NOMO-1 treated with DMSO at 0.1 percent for 48 hours (cell line): ENCODE results near the gene NUP153.
"Not testable (repeated sequence)": the region's sequence is repeated elsewhere in the genome, so short reads cannot be mapped to it uniquely, and the experiment has no call there.

Experiments used
- DNase-seq: peaks from one replicate; lab custom pipeline; 2025; ENCODE audit not compliant: unreplicated experiment; lab: John Stamatoyannopoulos, UW

Gene NUP153

DNA sequence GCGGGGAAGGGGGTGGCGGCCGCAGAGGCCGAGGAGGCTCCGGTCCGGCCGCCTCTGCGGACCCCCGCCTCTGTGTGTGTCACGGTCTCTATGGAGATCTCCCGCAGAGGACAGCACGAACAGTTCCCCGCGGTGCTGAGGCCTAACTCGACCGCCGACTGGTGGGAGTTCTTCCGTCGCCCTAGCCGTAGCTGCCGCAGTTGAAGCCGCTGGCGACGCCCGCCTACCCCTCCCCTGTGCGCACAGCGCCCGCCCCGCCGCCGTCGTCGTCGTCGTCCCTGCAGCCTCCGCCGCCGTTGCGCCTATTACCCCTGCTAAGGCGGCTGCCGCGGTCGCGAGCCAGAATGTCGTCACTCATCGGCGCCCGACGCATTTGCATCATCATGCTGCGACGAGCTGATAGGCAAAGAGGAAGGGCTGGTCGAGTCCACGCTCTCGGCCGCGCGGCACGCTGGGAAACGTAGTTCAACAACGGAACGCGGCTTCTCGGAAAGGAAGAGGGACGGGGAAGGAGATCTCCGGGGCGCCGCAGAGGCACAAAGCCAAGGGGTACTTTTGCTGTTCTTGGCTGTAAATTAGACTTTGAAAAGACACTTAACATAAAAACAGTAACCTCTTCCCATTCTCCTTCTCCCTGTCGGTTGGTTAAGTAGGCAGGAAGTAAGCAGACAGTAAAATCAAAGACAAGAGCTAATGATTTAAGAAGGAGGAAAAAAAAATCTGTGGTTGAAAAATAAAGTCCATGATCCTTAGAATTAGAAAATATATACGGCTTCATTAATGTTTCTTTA lies at the start of gene NUP153:
Gene NUP153, minus strand, starts transcription at position 346 of the 791 bp plus-strand sequence. CDS start 538 bp downstream, outside the sequence.
- DNase-seq: peak; percentile 95

DNA sequence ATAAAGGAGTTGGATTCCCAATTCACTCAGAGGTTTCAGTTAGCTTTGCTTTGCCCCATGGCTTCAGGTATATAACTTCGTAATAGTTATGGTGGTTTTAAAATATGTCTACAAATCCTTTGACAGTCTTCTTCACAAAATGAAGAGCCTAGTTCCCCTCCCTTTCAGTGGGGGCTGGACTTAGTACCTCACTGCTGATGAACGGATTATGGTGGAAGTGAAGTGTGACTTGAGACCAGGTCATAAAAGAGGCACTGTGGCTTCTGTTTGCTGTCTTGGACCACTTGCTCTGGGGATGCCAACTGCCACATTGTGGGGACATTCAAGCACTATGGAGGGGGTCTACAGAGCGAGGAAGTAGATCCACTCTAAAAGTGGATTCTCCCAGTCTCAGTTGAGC lies 47.5 kb upstream of the NUP153 start:
- no peak for DNase-seq

DNA sequence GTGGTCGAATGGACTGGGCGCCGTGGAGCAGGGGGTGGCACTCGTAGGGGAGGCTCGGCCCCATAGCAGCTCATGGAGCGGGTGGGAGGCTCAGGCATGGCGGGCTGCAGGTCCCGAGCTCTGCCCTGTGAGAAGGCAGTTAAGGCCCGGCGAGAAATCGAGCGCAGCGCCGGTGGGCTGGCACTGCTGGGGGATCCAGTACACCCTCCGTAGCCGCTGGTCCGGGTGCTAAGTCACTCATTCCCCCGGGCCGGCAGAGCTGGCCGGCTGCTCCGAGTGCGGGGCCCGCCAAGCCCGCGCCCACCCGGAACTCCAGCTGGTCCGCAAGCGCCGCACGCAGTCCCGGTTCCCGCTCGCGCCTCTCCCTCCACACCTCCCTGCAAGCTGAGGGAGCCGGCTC lies 38.6 kb upstream of the NUP153 start:
- DNase-seq: not testable (repeated sequence)

DNA sequence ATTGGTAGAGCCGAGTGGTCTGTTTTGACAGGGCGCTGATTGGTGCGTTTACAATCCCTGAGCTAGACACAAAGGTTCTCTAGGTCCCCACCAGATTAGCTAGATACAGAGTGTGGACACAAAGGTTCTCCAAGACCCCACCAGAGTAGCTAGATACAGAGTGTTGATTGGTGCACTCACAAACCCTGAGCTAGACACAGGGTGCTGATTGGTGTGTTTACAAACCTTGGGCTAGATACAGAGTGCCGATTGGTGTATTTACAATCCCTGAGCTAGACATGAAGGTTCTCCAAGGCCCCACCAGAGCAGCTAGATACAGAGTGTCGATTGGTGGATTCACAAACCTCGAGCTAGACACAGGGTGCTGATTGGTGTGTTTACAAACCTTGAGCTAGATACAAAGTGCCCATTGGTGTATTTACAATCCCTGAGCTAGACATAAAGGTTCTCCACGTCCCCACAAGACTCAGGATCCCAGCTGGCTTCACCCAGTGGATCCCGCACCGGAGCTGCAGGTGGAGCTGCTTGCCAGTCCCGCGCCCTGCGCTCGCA lies 38.1 kb upstream of the NUP153 start:
- DNase-seq: not testable (repeated sequence)

DNA sequence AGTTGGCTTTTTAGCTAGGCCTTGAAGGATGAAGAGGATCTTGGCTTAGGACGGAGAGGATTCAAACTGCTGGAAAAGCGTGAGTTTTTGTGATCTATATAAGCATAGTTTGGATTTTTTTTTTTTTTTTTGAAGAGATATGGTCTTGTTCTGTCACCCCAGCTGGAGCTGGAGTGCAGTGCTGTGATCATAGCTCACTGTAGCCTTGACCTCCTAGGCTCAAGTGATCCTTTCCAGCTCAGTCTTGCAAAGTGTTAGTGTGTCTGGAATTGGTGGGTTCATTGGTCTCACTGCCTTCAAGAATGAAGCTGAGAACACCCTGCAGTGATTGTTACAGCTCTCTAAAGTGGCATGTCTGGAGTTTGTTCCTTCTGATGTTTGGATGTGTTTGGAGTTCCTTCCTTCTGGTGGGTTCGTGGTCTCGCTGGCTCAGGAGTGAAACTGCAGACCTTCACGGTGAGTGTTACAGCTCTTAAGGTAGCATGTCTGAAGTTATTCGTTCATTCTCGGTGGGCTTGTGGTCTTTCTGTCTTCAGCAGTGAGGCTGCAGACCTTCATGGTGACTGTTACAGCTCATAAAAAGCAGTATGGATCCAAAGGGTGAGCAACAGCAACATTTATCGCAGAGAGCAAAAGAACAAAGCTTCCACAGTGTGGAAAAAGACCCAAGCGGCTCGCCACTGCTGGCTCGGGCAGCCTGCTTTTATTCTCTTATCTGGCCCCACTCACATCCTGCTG lies 37.5 kb upstream of the NUP153 start:
- no peak for DNase-seq

DNA sequence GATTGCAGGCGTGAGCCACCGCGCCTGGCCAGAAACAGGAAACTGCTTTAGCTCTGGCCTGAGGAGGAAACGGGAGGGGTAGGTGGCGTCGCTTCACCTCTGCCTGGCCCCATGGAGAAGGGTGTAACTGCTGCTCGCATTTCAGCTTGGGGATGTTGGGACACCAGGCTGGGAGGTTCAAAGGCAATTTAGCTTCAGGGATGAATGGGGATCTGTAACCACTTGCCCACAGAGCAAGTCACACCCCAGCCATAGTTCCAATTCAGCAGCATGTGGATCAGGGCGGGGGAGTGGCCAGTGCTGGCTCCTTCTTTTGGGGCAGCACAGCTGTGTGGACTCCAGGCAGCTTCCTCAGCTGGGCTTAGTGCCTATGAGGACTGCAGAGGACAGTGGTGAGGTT lies 34.8 kb upstream of the NUP153 start:
- no peak for DNase-seq

DNA sequence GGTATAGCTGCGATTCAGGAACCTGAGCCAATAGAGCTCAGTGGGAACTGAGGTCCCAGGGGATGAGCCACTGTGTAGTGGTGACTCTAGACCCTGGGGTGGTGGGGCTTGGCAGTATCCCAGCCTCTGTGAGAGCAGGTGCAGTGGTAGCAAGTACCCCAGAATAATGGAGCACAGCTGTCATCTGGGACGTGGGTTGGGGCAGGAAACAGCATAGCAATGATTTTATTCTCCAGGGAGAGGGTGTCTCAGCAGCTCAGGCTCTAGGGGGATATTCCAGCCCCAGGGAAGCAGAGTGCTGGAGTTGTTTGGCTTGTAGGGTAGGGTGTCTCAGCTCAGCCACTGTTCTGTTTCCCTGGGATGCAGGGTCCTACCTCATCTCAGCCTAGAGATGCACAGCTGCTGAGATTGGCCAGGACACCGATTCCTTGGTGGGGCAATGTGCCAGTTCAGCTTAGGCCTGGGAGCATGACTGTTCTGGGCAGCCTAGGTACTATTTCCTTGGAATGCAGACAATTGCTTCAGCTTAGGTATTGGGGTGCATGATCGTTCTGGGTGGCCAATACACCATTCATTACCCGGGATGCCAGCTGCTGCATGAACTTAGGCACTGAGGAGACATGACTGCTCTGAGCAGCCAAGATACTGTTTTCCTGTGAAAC lies 34.0 kb upstream of the NUP153 start:
- DNase-seq: no peak

DNA sequence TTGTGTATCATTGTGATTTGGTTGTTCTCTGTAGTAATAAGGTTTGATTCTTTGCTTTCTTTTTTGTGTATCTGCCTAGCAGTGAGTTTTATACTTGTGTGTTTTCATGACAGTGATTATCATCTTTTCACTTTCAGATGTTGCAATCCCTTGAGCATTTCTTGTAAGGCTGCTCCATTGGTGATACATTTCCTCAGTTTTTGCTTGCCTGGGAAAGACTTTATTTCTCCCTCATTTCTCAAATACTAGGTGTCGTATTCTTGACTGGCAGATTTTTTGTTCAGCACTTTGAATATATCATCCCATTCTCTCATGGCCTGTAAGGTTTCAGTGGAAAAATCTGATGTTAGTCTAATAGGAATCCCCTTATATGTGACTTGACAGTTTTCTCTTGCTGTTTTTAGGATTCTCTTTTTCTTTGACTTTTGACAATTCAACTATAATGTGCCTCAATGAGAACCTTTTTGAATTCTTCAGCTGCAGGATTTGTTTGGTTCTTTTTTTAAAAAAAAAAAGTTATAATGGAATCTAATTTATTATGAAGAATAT lies 31.1 kb upstream of the NUP153 start:
- DNase-seq: no peak

DNA sequence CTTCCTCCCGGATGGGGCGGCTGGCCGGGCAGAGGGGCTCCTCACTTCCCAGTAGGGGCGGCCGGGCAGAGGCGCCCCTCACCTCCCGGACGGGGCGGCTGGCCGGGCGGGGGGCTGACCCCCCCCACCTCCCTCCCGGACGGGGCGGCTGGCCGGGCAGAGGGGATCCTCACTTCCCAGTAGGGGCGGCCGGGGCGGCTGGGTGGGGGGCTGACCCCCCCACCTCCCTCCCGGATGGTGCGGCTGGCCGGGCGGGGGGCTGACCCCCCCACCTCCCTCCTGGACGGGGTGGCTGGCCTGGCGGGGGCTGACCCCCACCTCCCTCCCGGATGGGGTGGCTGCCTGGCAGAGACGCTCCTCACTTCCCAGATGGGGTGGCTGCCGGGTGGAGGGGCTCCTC lies 28.6 kb upstream of the NUP153 start:
- DNase-seq: not testable (repeated sequence)

DNA sequence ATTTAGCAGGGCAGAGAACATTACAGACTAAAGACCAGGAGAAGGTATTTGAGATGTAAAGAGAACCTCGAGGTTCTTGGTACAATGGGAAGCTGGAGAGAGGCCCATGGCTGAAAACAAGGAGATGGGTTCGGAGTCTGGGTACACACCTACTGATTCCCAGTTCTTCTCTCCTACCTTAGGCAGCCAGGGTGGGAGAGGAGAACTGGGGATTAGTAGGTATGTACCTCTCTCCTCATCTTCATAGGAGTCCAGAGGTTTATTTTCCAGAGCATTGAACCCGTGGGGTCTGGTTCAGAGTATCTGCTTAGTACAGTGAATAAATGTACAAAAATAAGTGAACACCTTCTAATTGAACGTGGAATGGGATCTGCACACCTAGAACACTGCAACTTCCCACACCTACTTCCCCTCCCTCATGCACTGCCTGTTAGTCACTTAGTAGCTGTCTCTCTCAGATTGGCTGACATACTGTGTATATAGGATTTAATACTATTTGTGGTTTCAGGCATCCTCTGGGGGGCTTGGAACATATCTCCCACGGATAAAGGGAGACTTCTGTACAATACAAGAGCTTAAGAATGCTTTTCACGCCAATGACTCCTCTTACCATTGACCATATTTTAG lies 23.5 kb upstream of the NUP153 start:
- DNase-seq: no peak

DNA sequence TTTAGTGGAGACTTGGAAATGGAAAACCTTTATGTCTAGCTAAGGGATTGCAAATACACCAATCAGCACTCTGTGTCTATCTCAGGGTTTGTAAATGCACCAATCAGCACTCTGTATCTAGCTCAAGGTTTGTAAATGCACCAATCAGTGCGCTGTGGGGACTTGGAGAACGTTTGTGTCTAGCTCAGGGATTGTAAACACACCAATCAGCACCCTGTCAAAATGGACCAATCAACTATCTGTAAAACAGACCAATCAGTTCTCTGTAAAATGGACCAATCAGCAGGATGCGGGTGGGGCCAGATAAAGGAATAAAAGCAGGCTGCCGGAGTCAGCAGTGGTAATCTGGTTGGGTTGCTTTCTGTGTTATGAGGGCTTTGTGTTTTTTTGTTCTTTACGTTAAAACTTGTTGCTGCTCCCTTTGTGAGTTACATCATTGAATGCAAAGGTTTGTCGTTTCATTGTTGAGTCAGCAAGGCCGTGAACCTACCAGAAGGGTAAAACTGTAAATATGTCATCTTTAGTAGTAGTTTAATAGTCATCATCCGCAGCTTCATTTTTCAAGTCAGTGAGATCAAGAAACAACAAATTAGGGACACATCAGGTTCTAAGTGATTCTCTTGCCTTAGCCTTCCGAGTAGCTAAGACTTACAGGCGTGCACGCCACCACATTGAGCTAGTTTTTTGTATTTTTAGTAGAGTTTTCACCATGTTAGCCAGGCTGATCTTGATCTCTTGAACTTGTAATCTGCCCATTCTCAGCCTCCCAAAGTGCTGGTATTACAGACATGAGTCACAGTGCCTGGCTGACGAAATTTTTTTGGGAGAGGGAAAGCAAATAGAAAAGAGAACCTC lies 22.7 kb upstream of the NUP153 start:
- no peak for DNase-seq

DNA sequence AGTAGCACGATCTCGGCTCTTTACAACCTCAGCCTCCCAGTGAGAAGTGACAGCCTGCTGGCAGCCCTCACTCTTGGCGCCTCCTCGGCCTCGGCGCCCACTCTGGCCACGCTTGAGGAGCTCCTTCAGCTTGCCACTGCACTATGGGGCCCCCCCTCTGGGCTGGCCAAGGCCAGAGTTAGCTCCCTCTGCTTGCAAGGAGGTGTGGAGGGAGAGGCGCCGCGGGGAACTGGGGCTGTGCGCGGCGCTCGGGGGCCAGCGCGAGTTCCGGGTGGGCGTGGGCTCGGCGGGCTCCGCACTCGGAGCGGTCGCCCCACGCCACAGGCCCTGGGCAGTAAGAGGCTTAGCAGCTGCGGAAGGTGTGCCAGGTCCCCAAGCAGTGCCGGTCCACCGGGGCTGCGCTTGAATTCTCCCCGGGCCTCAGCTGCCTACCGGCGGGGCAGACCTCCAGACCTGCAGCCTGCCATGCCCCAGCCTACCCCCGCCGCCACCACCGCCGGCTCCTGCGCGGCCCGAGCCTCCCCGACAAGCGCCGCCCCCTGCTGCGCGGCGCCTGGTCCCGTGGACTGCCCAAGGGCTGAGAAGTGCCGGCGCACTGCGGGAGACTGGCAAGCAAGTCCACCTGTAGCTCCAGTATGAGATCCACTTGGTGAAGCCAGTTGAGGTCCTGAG lies 22.0 kb upstream of the NUP153 start:
- no peak for DNase-seq

DNA sequence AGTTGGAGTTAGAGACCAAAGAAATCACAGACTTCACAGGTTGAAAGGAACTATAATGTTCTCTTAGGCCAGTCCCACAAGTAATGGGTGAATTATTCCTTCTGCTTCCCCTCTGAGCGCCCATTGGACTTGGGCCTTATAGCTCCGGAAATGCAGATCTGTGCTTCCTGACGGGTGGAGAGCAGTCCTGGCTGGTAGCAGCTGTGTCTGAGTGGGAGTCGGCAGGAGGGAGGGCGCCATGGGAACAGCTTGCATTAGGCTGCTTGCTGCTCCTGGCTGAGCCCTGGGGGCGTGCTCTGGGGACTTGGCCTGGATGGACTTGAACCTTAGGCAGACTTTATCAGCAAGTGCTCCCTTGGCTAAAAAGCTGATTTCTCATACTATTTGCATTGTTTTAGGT lies 18.4 kb upstream of the NUP153 start:
- no peak for DNase-seq

DNA sequence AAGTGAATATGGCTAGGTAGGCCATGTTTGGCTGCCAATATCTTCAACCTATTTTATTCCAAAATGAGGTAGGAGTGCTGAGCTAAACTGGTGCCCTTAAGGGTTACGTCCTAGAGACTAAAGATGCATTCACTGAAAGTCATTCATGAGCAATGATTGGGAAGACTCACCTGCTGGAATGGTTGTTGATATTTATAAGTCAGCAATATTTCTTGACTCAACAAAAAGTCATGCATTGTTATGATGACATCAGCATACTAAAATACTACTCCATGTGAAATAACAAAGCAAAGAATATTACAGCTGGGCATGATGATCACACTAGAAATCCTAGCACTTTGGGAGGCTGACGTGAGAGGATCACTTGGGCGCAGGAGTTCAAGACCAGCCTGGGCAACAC lies 17.6 kb upstream of the NUP153 start:
- DNase-seq: no peak

DNA sequence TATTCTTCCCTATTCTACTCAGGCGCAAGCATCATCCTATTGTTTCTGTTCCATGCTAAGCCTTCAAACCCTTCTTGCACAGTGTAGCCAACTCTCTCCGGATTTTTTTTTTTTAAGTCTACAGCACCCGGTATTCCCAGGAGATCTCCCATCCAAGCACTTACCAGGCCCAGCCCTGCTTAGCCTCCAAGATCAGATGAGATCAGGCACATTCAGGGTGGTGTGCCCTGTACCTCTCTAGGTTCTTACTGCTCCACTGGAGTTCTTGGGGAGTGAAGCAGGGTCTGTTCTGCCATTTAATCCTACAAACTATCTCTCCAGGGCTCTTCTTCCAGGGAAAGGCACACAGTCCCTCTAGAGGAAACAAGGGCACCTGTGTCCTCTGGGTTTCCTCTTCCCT lies 14.9 kb upstream of the NUP153 start:
- DNase-seq: no peak

DNA sequence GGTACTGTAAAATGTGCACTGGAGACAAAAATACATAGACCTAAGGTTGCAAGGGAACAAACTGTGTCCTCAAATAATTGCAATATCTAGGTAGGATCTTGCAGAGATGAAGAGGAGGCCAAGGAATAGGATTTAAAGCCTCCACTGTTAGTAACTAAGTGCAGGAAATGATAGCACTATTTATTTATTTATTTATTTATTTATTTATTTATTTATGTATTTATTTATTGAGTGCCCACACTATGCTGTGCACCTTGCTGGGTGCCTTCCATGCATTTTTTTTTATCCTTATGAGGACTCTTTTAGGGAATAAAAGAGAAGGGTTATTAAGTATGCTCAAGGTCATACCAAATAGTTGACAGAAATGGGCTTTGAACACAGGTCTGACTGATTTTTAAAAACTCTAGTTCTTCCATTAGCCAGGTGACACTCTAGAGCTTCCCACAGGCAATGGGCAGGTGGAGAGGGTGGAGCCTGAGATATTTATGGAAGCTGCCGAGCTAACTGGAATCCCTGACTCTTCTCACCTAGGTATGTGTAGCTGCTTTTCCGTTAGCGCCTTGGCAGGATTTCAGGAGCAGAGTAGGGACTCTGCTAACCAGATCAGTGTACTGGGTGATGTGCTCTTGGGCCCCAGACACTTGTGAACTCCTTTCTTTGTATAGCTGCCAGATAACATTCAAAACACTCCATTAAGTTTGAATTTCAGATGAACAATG lies 12.8 kb upstream of the NUP153 start:
- no peak for DNase-seq

DNA sequence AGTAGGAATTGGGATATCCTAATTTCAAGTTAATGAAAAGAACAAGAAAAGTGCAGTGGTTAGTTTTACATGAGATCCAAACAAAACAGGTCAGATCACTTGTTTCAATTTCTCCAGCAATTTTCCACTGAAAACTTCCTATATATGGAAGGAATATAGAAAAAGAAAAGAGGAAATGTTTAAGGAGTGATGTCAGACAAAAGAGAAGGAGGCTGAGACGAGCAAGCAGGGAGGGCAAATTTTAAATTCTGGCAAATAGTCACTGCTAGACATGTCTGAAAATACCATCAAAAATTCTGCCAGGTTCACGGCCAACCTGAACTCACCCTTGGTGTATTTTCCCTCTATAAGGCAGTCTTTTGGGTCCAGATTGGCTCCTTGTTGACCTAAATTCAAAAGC lies 9.5 kb upstream of the NUP153 start:
- no peak for DNase-seq

DNA sequence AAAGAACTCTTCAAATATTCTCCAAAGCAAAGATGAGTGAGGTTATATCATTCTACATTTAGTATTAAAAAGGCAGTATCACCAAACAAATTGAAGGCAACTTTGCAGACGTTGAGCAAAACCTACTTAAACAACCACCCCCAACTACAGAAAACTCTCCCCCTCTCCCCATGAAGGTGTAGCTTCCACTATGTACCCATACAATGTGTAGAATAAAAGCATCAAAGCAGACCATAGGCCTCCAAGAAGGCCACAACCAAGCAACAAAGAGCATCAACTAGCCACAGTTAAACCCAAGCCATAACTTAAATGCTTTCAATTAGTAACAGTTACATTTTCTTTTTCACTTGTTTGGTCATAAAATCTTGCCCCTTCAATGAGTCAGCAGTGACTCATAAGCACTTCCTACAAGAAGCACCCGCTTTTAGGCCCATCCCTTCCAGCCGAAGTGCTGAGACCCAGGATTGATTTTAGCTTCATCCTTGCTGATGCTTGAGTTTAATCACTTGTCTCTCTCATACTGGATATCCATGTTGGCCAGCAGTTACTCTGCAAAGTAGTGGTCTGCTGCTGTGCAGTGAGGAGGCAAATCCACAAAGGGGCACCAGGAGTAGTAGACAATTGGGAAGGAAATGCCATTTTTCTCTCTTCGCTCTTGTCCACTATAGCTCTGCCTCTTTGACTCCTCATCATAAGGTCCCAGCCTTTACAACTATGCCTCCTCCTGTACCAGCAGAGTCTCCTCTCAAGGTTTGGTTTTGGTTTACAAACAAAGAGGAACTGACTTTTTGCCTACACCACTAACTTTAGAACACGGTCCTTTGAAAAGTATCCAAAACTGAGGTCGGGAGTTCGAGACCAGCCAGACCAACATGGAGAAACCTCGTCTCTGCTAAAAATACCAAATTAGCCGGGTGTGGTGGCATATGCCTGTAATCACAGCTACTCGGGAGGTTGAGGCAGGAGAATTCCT lies 8.4 kb upstream of the NUP153 start:
- DNase-seq: peak; percentile 84
